ENCODE results near the gene RS1.
A peak's percentile ranks its signal among the peaks of the same experiment; 100 is the strongest.

Gene RS1

DNA sequence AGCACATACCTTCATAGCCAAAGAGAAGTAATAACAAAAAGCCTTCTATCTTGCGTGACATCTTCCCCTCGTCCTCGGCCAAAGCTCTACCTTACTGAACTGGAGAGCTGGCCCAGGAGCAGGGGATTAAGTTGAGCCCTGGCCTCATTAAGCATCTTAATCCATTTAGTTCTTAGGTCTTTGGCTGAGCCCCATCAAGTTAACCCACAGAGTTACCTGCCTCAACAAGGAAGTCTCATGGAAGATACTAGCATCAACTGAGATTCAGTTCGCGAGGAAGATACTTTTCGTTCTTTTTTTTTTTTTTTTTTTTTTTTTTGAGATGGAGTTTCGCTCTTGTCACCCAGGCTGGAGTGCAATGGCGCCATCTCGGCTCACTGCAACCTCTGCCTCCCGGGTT, at the start of gene RS1:
Gene RS1 (minus strand): TSS at position 101 of the 400 bp plus-strand sequence. CDS start 40 bp downstream, at position 61.
- no peak for DNase-seq (ENCODE audit: low read depth in 3 of 3, low spot score in 1 of 3)

DNA sequence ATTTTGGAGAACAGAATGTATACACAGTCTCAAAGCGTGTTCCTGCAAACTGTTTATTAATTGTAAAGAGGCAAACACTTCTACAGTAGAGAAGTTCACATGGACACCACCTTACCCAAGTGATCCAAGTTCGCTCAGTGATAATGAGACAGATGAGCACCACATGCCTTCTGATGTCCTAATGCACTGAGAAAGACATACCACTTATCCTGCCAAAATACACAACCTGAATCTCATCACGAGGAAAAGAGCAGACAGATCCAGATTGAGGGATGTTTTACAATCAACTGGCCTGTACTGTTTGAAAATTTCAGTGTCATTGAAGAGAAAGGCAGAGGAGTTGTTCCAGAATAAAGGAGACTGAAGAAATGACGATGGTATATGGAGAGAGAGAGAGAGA, 47.9 kb upstream of the RS1 start:
- no peak for DNase-seq (ENCODE audit: low read depth in 3 of 3, low spot score in 1 of 3)

- no peak for DNase-seq (ENCODE audit: low read depth in 3 of 3, low spot score in 1 of 3)
These were observed 43.0 kb upstream of the RS1 start for GRCh38 chrX:18714910-18715309.

DNA sequence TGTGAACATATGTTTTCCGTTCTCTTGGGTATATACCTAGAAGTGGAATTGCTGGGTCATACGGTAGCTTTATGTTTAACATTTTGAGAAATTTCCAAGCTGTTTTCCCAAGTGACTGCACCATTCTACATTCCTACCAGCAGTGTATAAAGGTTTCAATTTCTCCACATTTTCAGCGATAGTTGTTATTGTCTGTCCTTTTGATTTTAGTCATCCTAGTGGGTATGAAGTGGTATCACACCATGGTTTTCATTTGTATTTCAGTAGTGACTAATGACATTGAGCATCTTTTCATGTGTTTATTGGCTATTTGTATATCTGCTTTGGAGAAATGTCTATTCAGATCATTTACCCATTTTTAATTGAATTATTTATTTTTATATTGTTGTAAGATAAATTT, 37.9 kb upstream of the RS1 start:
- DNase-seq (ENCODE audit: low read depth in 3 of 3, low spot score in 1 of 3) = no peak

DNA sequence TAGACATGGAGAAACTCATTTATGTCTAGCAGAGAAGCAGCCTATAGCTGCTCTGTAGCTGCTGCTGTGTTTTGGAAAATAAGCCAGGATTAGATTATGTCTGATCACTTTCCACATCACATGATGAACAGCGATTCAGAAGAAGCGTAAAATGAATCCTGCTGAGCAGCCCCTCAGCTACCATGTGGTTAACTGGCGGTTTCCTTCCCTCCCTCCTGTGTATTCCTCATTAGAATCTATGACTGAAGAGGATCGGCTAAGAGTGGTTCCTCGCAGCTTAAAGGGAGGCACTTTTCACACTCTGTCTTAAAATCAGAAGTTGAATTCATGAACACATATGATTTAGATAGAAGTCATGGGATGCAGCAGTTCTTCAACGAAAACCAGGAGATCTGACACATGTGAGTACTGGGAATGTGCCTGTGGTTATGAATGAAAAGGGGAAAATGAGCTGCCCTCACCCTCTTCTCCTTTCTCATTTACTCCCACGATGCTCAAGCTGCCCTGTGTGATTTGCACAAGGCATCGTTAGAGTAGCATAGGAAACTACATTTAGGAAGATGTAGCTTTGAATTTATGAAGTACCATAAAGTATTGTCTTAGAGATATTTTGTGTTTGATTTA, 35.6 kb upstream of the RS1 start, which contains the start of gene PPEF1:
Gene PPEF1 (plus strand): TSS at position 220 of the 624 bp plus-strand sequence. CDS start 136 bp downstream, at position 356.
- no peak for DNase-seq (ENCODE audit: low read depth in 3 of 3, low spot score in 1 of 3)

DNA sequence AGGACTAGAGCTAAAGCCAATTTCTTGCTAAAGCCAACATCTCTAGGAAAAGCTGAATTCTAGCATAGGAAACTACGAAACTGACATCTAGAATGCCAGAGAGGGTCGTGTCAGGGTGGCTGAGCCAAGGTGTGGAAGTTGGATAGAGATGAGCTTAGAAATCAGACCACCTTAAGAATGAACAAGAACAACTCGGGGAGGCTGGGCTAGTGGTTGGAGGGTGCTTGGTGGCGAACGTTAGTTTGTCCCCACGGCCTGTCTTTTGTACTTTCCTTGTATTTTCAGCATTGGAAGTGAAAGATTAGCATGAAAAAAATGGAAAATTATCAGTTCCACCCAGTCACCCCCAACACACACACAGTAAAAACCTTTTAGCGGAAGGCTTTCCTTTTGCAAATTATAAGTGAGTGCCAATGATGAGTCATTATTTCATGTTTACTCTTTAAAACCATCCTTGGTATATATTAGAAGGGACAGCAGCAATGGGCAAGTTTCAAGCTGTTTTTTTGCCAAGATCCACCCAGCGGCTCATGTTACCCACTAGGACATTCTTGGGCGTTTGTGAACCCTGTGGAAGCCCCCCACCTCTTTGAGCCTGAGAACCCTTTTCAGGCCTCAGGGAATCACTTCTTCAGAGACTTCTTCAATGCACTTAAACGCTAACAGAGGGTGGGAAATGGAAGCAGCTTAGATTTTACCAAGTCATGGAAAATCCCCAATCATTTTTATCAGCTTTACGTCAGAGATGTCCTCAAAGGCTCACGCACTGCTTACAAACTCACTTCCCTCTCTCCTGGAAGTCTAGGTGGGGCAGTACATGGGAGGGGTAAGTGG, 30.7 kb upstream of the RS1 start:
- no peak for DNase-seq (ENCODE audit: low read depth in 3 of 3, low spot score in 1 of 3)

DNA sequence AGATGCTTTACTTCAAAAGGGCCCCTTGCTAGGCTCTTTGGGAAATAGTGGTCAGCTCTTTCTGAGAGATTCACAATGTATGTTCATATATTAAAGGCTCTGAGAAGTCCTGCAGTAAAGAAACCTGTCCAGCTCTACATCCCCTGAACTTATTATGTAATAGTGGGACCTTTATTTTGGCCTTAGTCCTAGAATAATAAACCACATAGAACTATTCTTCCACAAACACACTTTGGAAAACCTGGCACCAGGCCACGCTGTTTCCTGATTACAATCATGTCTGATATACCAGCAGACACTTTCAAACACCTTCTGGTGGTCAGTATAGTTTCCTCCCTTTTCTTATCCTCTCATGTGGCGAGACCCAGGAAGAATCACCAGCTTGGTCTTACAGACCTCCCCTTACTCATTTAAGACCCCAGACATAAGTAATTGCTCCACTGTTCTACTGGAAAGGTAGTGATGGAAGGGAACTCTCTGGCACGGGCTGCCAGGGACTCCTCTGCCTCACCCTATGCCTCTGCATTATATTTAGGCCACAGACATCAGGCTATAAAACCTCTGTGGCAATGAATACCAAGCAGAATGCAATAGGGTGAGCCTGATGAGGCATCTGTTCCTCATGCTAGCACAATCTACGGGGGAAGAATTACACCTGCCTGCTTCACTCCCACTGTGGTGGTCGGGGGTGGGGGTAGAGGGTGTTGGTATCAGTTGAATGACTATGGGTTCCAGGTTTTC, 29.9 kb upstream of the RS1 start:
- DNase-seq (ENCODE audit: low read depth in 3 of 3, low spot score in 1 of 3) = no peak

- DNase-seq (ENCODE audit: low read depth in 3 of 3, low spot score in 1 of 3) = no peak
These were observed 27.1 kb upstream of the RS1 start for GRCh38 chrX:18698737-18699650.

DNA sequence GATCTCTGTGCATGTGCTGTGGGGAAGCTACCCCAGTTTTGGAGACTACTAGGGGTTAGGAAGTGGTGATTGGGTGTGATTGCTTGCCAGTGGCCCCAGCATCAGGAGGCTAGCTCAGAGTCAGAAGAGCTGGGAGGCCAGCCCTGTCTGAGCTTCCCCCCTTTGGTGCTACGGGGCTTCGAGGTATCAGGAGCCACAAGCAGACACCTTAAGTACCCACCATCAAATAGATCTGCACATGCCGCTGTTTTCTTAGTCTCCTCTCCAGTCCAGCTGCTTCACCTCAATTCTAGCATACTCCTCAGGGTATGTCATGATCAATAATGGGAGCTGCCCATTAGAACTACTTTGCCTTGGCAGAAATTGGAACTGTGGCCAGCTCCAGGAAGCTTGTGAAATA, 24.7 kb upstream of the RS1 start:
- no peak for DNase-seq (ENCODE audit: low read depth in 3 of 3, low spot score in 1 of 3)

GRCh38 chrX:18692541-18692940, 20.6 kb upstream of the RS1 start:
- no peak for DNase-seq (ENCODE audit: low read depth in 3 of 3, low spot score in 1 of 3)

- DNase-seq (ENCODE audit: low read depth in 3 of 3, low spot score in 1 of 3) = no peak
These were observed 19.5 kb upstream of the RS1 start for GRCh38 chrX:18691431-18691830.

DNA sequence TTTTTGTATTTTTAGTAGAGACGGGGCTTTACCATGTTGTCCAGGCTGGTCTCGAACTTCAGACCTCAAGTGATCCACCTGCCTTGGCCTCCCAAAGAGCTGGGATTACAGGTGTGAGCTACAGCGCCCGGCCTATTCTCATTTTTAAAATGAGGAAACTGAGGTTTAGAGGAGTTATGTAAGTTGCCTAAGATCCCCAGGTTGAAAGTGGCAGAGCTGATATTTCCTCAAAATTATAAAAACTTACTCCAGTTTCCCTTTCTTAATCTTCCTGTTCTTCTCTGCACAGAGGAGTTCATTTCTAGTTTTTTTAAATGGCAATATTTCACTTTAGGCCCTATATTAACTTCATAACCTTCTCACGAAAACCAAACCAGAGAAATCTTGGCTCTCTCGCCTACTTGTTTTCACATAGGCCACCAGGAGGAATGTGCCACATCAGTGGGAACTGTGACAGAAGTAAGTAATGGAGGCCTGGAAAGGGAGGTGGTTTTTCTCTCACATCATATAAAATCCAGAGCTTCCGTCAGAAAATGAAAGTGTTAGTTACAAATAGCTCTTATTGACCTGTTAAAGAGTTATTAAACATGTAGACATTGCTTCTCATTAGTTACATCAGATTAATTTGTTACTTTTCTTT, 16.1 kb upstream of the RS1 start:
- DNase-seq (ENCODE audit: low read depth in 3 of 3, low spot score in 1 of 3) = no peak

- DNase-seq (ENCODE audit: low read depth in 3 of 3, low spot score in 1 of 3) = no peak
These were observed 11.1 kb upstream of the RS1 start for GRCh38 chrX:18682979-18683387.

DNA sequence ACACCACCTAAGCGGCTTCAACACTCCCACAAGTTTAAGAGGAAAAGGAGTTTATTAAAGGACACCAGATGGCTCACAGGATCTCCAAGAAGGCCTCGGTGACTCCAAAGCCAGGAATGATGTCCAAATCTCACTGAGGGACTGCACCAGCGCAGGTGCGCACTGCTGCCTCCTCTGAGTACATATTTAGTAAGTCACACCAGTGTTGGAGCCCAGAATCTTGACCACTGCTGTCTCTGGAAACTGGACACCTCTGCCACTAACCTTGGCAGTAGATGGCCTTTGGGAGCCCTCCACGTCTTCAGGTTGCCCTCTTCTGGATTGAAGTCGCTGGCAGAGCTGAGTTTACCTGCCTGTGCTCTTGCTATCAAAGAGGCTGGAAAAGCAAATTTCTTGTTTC, 10.1 kb upstream of the RS1 start:
- no peak for DNase-seq (ENCODE audit: low read depth in 3 of 3, low spot score in 1 of 3)

GRCh38 chrX:18677161-18677869, 5.4 kb upstream of the RS1 start:
- no peak for DNase-seq (ENCODE audit: low read depth in 3 of 3, low spot score in 1 of 3)

DNA sequence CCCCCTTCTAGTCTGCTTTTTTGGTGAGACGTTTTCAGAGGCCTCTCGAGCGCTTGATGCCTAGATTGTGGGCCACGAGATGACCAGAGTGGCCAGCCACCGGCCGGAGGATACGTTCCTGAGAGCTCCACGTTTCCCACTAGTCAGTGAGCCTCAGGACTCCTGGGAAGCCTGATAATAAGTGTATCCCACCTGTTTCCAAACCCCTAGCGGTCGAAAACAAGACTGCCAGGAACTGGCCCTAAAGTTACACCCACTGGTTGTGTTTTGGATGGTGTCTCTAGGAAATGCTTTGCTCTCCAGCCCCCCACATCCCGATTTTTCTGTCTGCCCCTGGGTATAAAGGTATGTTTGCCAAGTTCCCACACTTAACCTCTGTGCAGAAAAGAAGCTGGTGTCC, 4.6 kb upstream of the RS1 start:
- no peak for DNase-seq (ENCODE audit: low read depth in 3 of 3, low spot score in 1 of 3)

DNA sequence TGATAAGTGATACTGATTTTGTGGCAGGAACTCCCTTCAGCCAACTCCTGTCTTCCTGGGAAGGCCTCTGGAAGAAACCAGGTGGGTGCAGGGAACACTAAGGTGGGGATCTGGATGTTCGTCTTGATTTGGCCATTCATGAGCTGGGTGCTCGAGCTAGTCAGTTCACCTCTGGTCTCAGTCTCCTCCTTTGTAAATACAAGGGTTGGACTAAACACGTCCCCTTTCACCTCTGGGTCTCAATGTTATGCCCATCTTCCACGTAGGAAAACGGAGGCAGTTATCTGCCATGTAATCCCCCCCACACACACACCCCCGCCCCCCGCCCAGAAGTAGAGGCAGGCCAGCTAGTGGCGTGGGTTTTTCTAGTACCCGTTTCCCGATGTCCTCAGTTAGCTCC, 4.1 kb upstream of the RS1 start:
- no peak for DNase-seq (ENCODE audit: low read depth in 3 of 3, low spot score in 1 of 3)

GRCh38 chrX:18674788-18675735, 3.2 kb upstream of the RS1 start:
- DNase-seq (ENCODE audit: low read depth in 3 of 3, low spot score in 1 of 3) = peak; percentile 37 to 64 (median 64)

- no peak for DNase-seq (ENCODE audit: low read depth in 3 of 3, low spot score in 1 of 3)
These were observed 2.5 kb upstream of the RS1 start for GRCh38 chrX:18674417-18674787.
